GM19324 (cell line): ENCODE data around the gene LDLRAD3.

Source experiments
- ATAC-seq: cut with Tn5 transposase; IDR thresholded peaks from one replicate; pipeline ENCODE4 v1.9.1; 2021; ENCODE audit warnings: mild to moderate bottlenecking, moderate library complexity; ENCODE audit not compliant: unreplicated experiment, low FRiP score

The LDLRAD3 gene

GRCh38 chr11:36150986-36151385 lies 207.1 kb downstream of the LDLRAD3 start:
- no peak for ATAC-seq

DNA sequence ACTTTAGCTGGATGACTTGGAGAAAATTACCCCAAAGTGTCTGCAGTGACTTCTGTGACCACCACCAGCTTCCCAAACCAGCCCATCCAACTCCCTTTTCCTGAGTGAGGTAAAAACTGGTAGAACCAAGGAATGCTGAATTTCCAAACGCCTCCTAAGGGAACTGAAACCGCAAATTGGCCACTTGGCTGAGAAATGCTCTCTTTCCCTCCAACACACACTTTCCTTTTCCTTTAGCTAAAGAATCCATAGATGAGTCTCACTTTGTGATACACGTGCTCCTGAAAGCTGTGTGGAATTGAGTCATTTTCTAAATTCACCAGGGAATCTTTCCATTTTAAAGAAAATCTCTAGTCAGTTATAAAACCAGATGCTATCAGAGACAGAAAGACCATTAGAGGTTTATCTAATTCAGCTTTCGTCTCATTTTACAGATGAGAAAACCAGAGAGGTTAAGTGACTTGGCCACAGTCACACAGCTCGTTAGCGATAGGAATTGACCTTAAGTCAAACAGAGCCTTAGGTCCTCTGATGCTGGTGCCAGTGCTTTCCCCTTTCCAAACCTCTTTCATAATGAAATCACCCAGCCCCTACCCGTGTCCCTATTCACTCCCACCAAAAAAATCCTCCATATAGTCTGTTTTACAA lies 208.2 kb downstream of the LDLRAD3 start:
- no peak for ATAC-seq

GRCh38 chr11:36153551-36153950 lies 209.7 kb downstream of the LDLRAD3 start:
- ATAC-seq = no peak

DNA sequence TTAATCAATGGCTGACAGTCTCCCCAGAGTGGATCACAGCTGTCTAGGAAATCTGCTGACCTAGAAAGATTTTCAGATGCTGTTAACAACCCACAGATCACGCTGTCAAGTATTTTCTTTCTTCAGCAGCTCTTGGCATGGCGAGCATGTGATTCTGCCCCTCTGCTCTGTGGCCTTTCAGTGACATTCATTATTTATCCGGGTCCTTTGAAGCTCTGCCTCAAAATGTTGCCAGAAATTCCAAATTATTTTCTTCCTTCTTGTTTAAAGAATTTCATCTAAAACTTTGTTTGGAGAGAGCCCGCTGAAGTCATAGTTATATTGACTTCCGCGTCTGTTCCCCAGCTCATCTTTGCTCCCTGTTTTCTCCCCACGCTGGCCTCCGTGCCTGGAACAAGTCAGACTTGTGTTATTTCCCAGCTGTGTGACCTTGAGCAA lies 211.3 kb downstream of the LDLRAD3 start:
- ATAC-seq = no peak

DNA sequence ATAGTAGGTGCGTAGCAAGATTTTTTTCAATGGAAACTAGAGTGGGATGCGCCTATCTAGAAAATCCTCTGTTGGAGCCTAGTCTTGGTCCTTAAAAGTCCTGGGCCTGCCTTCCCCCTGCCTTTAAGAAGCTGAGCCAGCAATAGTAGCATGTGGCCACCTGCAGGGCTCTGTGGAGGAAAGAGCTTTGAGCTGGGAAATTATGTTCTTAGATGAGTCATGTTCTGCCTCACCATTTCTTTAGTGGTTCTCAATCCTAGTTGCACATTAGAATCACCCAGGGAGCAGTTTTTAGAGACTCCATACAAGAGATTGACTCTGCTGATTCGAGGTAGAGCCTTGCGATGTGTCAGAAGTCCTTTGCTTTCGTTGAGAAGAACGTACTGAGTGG lies 211.9 kb downstream of the LDLRAD3 start:
- no peak for ATAC-seq

DNA sequence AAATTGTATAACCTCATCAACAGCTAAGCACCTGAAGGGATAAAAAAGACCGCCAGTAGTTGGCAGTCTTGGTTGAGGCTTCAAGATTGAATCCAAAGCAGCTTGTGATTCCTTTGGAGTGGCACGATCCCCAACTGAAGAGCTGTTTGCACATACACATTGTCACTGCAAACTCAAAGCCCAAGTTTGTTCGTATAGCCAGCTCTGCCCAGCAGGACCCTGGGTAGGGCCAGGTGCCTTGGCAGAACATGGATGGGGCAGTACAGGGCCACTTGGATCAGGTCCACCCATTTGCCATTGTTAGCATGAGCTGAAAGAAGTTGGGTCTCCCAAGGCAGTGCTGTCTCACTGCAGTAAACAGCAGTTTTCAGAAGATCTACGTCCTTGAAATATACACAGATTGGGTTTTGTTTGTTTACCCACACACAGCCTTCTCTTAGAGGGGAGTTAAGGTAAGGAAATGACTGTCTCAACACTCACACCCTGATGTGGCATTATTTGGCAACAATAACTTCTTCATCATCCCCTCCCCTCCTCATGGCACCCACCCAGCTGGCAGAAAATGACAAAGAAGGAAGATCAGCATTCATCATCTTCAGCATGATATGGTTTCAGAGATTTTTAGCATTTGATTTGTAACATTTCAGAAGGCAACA lies 212.4 kb downstream of the LDLRAD3 start:
- no peak for ATAC-seq

GRCh38 chr11:36156817-36157519 lies 213.1 kb downstream of the LDLRAD3 start:
- ATAC-seq = no peak

- ATAC-seq = no peak
These were observed 216.2 kb downstream of the LDLRAD3 start for GRCh38 chr11:36160091-36160490.

DNA sequence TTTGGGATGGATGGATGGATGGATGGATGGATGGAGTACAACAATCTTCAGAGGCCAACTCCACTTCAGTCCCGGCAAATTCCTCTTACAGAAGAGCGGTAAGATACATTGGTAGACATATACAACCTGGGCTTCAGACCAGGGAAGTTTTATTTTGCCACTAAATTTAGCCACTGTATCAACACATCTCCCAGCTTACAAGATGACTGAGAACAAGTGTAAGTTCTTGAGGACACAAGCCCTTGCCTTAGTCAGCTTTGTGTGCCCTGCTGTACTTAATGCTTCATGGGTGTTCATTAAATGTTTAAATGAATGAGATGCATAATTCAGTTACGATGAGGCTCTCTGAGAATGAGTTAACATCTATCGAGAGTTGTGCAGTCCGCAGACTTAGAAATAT lies 217.7 kb downstream of the LDLRAD3 start:
- ATAC-seq = no peak

- ATAC-seq = no peak
These were observed 218.4 kb downstream of the LDLRAD3 start for GRCh38 chr11:36162006-36162882.

DNA sequence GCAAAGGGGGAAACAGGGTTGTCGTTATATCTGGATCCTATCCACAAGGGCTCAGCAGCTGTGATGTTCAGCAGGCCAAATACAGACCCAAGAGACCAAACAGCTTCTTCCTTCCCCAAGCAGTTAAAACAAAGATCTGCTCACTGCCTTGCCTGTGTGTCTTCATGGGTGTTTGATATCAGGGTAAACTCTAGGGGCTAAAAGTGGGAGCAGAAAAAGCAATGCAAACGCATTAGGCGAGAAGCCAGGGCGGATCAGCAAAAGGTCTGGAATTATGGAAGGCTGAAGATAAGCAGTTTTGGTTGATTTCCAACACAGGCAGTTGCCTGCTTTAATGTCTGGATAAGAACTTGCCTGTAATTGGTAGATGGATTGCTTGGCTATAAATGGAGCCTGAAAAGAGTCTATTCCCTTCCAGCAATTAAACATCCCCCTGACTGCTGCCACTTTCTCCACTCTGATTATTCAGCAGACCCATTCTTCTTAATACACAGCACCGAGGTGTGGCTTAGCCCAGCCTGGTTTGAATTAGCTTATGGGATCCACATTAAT lies 219.1 kb downstream of the LDLRAD3 start:
- no peak for ATAC-seq

GRCh38 chr11:36164506-36165250 lies 220.8 kb downstream of the LDLRAD3 start:
- ATAC-seq = no peak

DNA sequence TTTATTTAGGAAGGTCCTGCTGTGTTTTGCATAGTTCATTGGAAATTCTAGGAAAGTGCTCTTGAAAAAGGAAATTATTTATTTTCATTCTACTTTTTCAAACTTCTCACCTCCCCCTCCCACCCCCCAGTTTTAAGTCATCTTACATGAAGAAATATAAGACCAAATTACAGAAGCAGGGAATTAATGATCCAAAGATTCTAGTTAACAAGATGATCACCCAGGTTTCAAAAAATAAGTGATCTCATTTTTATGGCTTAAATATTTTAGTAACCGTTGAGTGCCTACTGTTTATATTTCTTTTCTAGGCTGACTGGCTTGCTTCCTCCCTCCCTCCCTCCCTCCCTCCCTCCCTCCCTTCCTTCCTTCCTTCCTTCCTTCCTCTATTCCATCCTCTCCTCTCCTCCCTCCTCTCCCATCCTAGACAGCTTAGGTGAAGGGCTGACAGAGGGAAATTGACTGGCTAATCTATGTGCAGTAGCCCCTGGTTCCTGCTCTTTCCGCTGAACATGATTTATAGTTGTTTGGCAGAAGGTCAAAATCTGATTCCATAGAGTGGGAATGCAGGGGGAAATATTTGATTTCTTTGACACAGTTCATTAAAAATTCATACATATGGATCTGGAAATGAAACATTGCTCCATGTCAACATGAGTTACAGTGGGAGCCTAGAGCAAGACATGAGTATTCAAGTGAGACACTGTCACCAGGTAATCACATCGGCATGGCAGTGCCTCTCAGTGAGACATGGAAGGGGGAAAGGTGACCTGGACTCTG lies 221.9 kb downstream of the LDLRAD3 start:
- ATAC-seq = no peak

GRCh38 chr11:36167073-36167472 lies 223.2 kb downstream of the LDLRAD3 start:
- ATAC-seq = no peak

DNA sequence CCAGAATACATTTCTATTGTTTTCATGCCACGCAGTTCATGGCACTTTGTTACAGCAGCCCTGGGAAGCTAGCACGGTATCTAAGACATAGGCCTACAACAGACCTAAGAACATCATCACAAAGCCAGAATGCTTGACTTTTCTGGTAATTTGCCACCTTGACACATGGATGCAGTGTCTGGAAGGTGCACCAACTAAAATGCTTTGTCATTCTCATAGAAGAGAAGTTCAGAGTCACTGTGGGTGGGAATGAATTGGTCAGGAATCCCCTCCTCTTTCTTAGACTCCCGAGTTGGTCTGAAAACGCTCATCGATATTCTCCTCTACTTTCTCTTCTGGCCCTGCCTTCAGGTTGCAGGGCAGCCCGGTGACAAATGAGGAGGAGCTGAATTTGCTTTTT lies 223.9 kb downstream of the LDLRAD3 start:
- no peak for ATAC-seq

DNA sequence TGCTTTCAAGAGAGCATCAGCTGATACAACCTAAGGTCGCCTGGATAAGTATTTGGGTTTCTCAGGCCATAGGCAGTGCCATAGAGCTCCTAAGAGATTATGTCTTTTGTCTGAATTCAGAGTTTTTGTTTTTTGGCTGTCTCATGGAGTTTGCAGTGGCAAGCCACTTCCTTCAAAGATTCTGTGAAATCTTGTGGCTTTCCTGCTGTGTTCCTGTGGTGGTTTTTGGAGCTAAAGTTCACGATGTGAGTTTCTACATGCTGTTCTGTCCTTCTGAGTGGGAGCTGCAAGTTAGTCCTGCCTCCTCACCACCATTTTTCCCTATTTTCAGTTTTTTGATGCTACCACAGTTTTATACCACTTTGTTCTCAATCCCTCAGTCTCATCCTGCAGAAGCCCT lies 234.0 kb downstream of the LDLRAD3 start:
- ATAC-seq = no peak

GRCh38 chr11:36186340-36187175 lies 242.7 kb downstream of the LDLRAD3 start:
- ATAC-seq = no peak

- no peak for ATAC-seq
These were observed 243.8 kb downstream of the LDLRAD3 start for GRCh38 chr11:36187622-36188021.
